Hepatocyte (in vitro differentiated cells): Measurements from ENCODE around the gene CTNNA2.

Source experiments
- CTCF ChIP-seq: fragments of 200-600 bp; sonication (generic); IDR thresholded peaks from 2 replicates; pipeline ENCODE4 v1.5.1; 2016; ENCODE audit warnings: antibody characterized with exemption, mild to moderate bottlenecking; ENCODE audit not compliant: poor library complexity
- EZH2 ChIP-seq: fragments of 200-600 bp; sonication (generic); IDR thresholded peaks from 2 replicates; pipeline ENCODE4 v1.6.1; 2016; ENCODE audit warnings: antibody characterized with exemption, mild to moderate bottlenecking, borderline replicate concordance
- EZH2phosphoT487 ChIP-seq: fragments of 200-600 bp; sonication (generic); IDR thresholded peaks from one replicate; pipeline ENCODE4 v1.6.1; 2018; ENCODE audit warnings: antibody characterized with exemption, mild to moderate bottlenecking, low read depth, moderate library complexity; ENCODE audit not compliant: unreplicated experiment, severe bottlenecking

GRCh38 chr2:80299661-80300060 is 786.8 kb downstream of the CTNNA2 start:
- TF ChIP-seq CTCF (no peak), EZH2 (no peak), EZH2phosphoT487 (no peak)
